CD4-positive, alpha-beta T cell treated with Interleukin-17A for 4 hours (primary cell): ENCODE measurements around the gene BAMBI.

Experiments used
- DNase-seq: peaks from one replicate; pipeline ENCODE4 v3.0.0-alpha.2; 2020; ENCODE audit warnings: mixed read lengths

The BAMBI gene

DNA sequence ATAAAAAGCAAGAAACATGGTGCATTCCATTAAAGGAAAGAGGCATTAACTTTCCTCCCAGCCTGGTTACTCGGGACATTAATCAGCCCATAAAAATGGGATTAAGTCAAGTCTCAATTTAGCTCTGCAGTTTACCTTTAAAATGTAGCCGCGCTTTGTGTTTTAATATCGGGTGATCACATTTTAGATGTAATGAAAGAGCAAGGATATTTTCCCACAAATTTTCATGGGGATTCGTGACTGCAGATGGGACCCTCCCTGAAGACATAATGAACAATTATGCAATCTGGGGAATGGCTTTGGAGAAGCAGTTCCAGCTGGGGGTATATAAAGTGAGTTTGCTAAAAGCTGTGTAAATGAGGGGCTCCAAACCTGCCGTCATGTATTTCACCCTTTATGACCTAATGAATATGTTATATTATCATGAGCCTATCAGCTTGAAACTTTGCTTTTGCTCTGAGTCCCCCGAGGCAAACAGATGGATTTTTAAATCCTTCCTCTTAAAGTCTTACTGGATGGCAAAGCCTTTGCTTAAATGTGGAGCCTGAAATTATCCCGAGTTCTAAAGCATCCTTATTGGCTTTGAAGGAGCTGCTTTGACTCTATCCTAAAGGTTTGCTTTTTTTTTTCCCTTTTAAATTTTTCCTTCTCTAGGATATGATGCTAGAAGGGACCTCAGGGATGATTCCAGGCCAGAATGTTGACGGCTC, 31.8 kb downstream of the BAMBI start:
- no peak for DNase-seq

GRCh38 chr10:28710202-28710886, 33.0 kb downstream of the BAMBI start:
- DNase-seq, result no peak

DNA sequence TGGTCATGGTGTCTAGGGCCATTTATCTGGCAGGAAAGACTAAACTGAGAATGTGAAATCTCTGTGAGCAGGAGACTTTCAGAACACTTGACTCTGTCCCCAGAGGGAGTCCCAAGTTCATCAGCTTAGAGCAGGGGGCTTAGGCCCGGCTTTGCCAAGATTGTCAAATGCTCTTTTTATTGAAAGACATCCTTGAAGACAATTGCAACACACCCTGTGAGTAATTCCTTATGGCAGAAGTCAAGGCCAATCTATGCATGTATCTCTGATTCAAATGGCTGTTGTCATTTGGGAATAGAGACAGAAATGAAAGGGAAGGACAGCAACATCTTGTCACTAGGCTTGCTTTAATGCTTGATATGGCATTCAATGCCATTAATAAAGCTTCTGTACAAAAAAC, 33.7 kb downstream of the BAMBI start:
- no peak for DNase-seq

DNA sequence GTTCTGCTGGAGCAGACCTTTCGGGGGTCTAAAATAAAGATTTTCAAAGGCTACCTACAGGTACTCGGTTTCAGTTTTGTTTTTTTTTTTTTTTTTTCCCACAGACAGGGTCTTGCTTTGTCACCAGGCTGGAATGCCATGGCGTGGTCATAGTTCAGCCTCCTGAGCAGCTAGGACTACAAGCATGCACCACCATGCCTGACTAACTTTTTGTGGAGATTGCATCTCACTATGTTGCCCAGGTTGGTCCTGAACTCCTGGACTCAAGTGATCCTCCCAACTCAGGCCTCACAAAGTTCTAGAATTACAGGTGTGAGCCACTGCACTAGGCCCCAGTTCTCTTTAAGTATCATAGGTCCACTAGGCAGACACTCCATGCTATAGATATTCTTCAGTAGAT, 34.5 kb downstream of the BAMBI start:
- no peak for DNase-seq

- DNase-seq, result no peak
Measured at GRCh38 chr10:28713626-28714352, 36.5 kb downstream of the BAMBI start.

DNA sequence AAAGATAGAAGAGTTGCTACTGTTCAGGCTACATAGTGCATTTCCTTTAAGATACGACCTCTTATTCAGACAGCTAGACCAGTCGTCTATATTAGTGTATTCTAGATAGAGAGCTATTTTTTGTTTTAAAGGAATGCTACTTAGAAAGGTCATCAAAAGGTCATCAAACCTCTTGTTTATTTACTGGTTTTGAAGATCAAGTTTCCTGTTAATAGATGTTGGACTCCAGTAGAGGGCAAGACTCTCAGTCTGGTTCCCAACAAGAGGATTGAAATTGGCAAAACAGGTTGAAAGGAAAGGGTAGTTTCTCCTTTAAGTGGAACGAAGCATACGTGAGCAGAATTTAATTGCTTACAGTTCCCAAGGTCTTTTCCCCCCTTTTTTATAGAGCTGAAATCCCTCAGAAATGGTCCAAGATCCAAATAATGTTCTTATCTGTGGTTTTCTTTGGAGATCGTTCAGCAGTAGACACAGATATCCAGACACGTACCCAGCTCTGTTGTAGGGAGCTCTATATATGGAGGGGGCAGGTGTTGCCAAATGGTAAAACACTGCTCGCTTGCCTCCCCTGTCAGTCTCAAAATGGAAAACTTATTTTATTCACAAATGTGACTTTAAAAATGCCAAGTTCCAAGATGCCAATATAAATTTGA, 37.2 kb downstream of the BAMBI start:
- DNase-seq, result no peak

GRCh38 chr10:28715246-28715645, 37.9 kb downstream of the BAMBI start:
- DNase-seq, result no peak

GRCh38 chr10:28715757-28716156, 38.4 kb downstream of the BAMBI start:
- DNase-seq, result no peak

- no peak for DNase-seq
Measured at GRCh38 chr10:28716748-28717147, 39.4 kb downstream of the BAMBI start.

GRCh38 chr10:28717656-28718201, 40.4 kb downstream of the BAMBI start:
- no peak for DNase-seq

- DNase-seq, result no peak
Measured at GRCh38 chr10:28719789-28720436, 42.6 kb downstream of the BAMBI start.

GRCh38 chr10:28721318-28721951, 44.1 kb downstream of the BAMBI start:
- DNase-seq, result no peak

GRCh38 chr10:28722065-28722803, 44.9 kb downstream of the BAMBI start:
- no peak for DNase-seq

GRCh38 chr10:28728366-28728765, 51.0 kb downstream of the BAMBI start:
- DNase-seq, result no peak

GRCh38 chr10:28730031-28730778, 52.9 kb downstream of the BAMBI start:
- no peak for DNase-seq

- no peak for DNase-seq
Measured at GRCh38 chr10:28732091-28732490, 54.8 kb downstream of the BAMBI start.
